Measurements from ENCODE around the gene PIGO. TPM values are rescaled to one million over a fixed set of nuclear protein-coding genes. Genes with fewer than 3 reads are reported as not detected.

PIGO gene
- total RNA-seq, 1 donor from 2014 or later, result 9.3 TPM

DNA sequence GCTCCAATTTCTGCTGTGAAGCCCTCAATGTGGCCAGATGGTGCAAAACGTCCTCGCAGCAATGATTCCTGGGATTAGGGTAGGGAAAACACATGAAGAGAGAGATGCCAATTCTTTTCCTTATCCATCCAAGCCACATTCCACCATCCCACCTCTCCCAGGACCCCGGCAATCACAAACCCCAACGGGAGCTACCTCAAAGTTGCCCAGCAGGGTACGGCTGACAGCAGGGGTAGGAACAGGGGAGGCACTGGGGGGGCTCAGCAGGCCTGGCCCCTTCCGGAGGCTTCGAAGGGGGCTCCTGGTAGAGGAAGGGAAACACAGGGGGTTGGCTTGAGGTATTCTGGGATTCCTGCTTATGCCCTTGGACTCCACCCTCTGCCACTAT is 9.9 kb upstream of the PIGO start:
- DNase-seq (ENCODE audit: low read depth, low spot score), result no peak

DNA sequence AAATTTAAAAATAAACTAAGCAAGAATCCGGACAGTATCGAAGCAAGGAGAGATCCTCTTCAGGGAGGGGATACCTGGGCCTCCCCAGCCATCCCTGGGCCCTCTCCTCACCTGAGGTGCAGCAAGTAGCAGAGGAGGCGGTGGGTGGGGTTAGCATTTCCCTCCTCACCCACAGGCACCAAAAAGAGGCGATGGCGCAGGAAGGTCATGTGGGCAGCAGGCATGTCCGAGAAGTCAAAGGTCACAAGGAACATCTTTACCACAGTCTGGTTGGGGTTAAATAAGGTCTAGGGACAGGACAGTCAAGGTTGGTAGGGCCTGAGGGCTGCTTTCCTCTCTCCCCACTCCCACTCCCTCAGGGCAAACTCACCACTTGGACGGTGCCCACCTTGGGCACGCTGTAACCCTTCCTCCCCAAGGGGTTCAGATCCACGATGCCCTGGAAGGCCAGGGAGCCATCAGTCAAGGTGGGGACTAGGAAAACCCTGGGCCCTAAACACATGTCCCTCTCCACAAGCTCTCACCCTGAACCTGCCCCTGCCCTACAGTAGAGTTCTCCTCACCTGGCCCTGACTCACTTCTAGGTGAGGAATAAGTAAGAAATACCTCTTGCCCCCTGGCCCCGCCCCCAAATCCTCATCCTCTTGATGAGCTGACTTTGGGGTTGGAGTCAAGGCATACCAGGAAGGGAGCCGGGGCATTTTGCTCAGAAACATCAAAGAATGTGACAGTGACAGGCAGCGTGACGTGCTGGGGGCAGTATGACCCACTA is 9.4 kb upstream of the PIGO start:
- DNase-seq (ENCODE audit: low read depth, low spot score), result no peak

DNA sequence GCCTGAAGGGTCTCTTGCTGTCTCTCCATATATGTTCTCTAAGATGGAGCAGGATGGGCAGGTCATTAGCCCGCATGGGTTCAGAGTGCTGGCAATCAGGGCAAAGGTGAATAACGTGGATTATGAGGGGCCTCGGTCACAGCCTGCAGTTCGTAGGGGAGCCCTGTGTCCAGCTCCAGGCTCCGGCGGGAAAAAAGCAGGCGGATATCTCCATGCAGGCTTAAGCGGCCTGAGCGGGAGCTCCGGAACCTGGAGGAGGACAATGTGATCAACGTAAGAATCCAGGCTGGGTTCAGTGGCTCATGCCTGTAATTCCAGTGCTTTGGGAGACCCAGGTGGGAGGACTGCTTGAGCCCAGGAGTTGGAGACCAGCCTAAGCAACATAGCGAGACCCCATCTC is 8.7 kb upstream of the PIGO start:
- DNase-seq (ENCODE audit: low read depth, low spot score), result no peak

DNA sequence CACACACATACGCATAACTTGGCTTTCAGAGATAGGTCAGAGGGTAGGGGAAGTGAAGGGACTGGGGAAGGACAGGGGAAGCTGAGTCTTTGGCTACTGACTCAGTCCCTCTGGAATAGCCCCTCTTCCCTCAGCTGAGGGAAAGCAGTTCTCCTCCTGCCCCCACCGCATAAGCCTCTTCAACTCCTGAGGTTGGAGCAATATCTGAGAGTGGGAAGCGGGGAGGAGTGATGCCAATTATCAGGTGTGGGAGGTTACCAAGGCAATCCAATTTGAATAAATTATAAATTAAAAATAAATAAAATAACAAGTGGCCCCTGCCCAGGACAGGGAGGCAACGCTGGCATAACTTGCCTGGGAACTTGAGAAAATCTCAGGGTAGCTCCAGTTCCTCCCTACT is 8.2 kb upstream of the PIGO start:
- no peak for DNase-seq (ENCODE audit: low read depth, low spot score)

DNA sequence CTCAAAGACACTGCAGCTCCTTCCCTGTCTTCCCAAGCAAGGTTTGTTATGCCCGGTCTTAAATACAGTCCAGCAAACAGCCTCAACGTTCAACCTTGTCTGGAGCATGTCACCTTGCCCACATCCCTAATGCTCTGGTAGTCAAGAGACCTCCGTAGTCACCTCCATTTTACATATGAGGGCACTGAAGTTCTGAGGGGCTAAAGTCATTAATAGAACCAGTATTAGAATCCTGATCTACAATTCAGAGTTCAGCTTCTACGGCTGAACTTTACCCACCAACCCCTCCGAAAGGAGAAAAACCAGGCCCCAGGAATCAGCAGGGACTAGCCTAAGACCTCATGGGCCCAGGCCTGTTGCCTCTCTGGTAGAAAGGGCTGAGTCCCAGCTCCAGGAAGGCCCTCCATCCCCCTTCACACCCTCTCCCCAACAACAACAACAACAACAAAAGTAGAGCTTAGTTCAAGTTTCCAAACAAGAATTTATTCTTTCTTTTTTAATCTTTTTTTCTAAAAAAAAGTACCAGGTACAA is 7.3 kb upstream of the PIGO start:
- no peak for DNase-seq (ENCODE audit: low read depth, low spot score)

DNA sequence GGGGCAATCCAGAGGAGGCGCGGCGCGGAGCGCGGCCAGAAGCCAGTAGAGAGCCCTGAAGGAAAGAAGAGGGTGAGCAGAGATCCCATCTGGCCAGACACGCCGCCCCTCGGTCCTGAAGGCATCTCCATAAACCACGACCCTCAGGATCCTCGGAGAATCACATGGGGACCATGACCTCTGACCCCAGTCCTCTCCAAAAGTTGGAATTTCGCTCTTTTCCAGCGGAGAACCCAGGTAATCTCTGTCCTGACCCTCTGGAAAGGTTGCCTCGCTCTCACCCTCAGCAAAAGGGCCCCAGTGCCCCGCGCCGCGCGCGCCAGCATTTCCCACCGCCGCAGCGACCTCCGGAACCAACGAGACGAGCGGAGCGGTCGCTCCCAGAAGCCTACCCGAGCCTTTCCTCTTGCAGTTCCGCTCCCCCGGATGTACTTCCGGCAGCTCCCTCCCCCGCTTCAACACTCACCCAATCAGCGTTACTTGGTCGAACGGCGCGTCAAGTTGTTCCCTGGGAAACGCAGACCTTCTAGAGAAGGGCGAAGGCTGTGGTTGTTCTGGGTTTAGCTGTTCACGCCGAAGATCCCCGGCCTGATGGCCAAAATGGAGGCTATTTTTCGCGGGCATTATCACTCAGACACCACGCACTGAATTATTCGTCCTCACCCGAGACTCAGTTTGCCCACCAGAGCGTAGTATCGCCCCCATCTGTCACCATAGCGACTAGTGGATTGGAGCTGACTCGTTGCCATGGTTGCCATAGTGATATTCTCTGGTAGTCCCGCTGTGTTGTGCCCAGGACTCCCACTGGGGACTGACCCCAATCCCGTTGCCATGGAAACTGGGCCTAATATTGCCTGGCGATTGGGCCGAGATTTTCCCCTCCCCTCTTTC is 6.6 kb upstream of the PIGO start, which contains the start of gene STOML2:
STOML2 (minus strand) TSS at position 363 of the 891 bp plus-strand sequence; CDS start at position 326, 37 bp downstream.
- peak; percentile 90 for DNase-seq (ENCODE audit: low read depth, low spot score)

DNA sequence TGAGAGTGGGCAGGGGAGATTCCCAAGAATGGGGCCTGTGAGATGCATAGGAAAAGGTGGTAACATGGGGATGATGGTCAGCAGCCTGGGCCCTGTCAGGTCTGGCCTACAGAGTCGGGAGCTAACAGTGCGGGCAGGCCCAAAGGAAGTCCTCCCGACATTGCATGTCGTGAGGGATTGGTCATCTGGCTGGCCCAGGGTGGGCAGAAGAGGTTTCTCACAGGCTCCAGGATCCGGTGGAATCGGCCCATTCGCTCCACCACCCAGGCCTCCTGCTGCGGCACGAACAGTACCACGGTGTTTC is 6.0 kb upstream of the PIGO start:
- DNase-seq (ENCODE audit: low read depth, low spot score), result no peak

DNA sequence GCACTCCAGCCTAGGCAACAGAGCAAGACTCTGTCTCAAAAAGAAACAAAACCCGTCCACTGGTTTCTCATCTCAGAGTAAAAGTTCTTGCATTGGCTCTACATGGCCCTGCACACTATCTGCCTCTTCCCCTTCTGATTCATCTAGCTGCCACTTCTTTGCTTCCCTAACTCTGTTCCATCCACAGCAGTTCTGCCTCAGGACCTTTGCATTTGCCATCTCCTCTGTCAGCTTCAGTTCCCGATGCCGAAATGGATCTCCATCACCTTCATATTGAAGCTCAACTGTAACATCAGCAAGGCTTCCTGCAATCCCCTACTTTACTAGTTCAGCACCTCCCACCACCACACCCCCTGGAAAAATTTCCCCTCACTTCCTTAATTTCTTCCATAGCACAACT is 1.2 kb upstream of the PIGO start:
- DNase-seq (ENCODE audit: low read depth, low spot score), result no peak

DNA sequence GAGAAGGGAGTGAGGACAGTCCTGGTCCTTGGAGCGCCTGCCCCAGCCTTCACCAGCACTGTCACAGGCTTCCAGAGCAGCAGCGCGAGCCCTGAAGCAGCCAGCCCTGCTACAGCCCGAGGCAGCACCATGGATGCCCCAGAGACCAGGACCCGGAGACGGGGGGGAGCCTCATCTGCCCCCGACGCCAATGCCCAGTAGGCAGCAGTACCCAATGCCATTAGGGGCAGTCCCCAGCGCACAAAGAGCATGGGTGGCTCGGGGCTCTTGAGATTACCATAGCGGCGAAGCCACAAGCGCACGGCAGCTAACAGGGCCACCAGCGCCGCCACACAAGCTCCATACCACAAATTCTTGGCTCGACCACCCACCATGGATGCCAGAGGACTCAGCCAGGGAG is 4.9 kb downstream of the PIGO start:
- no peak for DNase-seq (ENCODE audit: low read depth, low spot score)

DNA sequence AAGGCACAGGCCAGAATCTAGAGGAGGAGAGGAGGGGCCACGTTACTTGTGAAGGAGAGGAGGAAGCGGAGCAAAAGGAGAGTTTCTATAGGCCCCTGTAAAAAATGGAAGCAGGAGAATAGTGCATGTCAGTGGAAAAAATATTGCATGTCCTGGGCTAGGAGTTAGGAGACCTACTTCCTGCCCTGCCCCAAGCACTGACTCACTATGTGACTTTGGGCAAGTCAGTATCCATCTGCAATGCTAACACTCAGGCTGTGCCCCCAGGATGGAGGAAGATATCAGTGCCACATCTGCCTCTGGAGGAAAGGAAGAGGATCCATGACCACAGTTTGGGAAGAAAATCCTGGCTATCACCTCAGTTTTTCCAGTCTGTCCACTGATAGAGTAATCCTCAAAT is 7.0 kb downstream of the PIGO start:
- no peak for DNase-seq (ENCODE audit: low read depth, low spot score)

DNA sequence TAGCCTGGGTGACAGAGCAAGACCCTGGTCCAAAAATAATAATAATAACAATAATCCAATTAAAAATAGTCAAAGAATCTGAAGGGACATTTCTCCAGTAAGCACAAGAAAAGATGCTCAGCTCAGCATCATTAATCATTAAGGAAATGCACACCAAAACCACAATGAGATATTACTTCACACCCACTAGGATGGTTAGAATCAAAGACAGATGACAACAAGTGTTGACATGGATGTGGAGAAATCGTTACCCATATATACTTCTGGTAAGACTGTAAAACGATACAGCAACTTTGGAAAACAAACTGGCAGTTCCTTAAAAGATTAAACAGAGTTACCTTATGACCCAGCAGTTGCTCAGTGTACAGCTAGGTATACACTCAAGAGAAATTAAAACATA is 11.3 kb downstream of the PIGO start:
- DNase-seq (ENCODE audit: low read depth, low spot score), result no peak

DNA sequence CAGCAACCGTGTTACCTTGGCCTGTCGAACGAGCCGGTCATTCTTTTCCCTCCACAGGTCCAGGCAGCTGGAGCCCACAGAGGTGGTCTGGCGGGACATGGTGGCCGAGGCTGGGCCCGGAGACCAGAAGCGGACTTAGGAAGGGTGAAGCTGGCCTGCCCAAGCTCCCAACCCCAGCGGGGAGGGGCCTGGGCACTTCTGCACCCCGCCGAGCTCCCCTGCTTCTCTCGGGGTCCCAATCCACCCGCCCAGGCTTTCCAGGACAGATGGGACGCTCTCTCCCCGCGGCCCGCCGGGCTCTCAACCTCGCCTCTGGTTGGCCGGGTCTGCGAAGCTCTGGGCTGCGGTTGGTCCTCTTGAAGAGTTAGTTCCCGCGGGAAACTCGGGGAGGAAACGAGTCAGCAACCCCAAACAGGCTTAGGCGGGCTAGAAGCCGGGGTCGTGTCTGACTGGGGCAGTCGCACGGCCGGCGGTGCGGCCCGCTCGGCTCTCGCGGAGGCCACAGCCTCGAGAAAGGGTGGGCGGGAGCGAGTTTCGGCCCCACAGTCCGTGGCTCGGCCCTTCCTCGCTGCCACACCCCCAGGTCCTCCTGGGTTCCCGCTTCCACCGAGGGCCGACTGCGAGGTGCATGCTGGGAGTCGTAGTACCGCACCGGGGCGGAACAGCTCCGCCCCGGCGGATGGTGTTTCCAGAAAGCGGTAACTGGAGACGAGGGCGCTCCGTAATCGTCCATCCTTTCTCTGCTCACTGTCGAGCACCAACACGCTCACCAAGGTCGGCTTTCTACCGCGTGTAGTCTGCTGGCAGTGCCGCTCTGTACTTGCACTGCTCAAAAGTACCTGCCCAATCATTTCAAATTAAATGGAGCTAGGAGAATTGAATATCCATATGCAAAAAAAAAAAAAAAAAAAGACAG is 16.7 kb downstream of the PIGO start, which contains the start of gene FANCG:
FANCG (minus strand) TSS at position 517 of the 916 bp plus-strand sequence; CDS start at position 99, 418 bp downstream.
- peak; percentile 65 for DNase-seq (ENCODE audit: low read depth, low spot score)

DNA sequence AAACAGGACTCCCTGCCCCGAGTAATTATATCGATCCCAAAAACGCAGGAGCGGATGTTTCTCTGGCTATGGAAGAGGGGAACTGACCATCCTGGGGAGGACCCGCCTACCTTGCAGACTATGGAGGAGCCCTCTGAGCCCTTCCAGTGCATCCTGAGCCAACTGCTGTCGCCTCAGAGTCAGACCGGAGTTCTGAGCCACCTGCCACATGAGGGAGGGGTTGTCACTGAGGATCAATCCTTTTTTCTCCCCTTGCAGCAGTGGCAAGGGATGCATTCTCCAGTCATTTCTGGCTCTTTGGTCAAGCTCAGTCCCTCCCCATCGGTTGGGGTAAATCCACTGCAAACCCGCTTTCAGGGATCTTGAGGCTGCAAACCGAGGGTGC is 17.4 kb downstream of the PIGO start:
- no peak for DNase-seq (ENCODE audit: low read depth, low spot score)

DNA sequence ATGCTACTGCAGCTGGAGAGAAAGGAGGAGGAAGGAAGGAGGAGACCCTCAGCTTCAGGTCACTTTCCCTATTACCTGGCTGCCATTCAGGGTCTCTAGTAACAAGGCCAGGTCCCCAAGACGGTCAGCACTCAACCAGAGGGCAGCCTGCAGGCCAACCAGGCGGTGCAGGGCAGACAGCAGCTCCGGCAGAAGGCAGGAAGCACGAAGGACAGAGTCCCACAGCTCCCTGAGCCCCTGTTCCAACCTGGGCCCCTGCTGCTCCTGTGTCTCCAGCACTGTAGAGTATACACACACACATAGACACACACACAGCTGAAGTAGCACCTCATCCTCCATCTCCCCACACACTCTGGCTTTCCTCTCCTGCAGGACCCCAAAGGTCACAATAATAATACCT is 18.3 kb downstream of the PIGO start:
- DNase-seq (ENCODE audit: low read depth, low spot score), result no peak

DNA sequence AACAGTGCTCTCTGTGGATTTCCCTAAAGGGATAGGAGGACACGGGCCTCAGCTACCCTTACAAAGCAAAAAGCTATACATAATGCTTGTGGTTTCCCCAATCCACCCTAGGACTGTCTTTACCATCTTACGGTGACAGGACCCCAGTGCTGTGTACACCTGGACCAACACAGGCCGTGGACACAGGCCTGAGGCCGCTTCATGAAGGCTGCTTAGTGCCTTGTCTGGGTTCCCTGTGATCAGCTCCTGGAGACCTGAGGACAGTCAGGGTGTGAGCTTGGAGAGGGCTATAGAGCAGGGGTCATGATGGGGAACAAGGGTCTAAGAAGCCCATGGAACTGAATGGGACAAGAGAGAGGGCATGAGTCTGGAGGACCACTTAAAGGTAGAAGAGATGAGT is 19.5 kb downstream of the PIGO start:
- no peak for DNase-seq (ENCODE audit: low read depth, low spot score)

DNA sequence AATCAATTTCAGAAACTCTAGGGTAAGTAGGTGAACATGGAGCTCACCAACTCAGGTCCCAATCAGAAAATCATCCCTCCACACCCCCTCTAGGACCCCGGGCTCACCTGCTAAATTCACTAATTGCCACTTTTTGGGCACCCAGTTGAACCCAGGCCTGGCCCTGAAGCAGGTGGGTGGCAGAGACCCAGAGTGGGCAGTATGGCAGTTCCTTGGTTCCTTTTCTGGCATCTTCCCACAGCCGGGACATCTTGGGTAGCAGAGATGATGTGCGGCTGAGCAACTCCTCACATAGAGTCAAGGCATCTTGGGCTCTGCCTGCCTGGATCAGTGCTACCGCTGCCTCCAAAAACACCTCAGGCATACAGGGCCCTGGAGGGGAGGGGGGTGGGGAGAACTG is 21.0 kb downstream of the PIGO start:
- DNase-seq (ENCODE audit: low read depth, low spot score), result no peak

DNA sequence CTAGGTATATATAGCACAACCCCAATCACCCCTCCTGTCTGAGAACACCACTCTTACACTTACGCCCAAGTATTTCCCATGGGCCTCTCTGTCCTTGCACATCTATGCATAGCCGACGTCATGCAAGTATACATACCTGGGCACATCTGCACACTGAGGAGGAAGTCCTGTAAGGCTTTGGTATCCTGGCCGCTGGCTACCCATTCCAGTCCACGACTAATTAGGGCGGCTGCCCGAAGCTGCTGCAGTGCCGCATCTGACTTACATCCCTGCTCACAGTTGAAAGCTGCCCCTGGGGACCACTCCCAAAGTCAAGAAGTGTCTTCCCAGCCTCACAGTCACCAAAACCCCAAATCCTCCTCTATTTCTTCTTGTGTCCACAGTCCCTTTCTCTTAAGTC is 21.6 kb downstream of the PIGO start:
- no peak for DNase-seq (ENCODE audit: low read depth, low spot score)

DNA sequence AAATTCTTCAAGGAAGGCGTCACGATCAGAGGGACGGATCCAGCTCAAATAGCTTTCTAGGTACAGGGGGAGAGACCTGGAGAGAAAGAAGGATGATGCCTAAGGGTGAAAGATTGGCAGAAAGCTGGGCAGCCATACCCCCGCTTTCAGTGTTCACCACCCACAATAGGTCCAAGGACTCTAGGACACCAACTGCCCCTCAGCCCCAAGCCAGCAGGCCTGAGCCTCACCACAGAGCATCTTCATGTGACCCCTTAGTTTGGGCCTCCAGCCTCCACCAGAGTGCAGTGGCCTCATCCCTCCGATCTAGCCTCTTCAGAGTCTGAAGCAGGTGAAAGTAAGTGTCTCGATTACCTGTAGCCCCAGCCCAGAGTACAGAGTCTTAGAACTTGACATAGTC is 22.2 kb downstream of the PIGO start:
- no peak for DNase-seq (ENCODE audit: low read depth, low spot score)

DNA sequence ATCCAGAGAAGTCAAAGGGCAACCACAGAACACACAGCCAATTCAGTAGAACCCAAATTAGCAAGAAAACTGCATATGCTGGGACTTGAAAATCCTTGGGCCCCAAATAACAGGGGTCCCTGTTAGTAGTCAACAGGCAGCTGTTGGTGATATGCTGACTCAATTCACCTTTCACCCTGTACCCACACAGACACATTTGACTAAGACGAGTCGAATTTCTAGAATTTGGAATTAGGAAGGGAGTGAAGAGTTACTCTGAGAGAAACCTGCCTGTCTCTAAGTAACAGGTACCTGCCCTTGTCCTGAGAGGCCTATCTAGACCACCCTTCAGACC is 23.1 kb downstream of the PIGO start:
- DNase-seq (ENCODE audit: low read depth, low spot score), result no peak

DNA sequence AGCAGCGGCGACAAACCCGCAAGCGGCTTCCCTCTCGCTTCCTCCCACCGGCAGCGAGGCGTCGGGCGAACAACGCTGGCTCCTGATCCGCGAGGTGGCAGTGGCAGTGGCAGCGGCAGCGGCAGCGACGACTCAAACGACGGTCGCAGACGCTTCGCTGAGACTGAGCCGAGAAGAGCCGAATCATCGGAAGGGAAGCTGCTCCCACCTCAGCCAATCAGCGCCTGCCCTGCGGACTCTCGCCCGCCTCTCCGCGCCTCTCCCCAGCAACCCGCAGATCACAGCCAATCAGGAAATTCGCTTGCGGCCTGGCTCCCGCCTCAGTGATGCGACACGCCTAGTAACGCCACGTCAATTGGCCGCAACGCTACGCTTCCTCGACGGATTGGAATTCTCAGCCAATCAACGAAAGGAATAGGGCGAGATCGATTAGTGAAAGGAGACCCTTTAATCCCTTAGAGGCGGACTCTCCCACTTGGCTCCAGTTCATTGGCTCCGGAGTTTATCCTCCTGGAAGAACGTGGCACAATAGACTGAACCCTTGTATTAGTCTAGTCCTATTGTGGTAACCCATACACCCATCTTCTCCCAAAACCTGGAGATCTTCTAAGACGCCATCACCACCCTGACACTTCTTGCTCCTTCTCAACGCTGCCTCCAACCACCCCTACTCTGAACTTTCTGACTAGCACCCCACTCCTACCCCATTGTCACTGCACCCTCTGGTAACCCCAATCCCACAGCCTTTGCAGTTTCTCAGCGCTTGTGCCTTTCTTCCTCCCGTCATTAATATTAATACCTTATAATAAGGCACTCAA is 23.7 kb downstream of the PIGO start, which contains the start of gene VCP:
VCP (minus strand) TSS at position 165 of the 818 bp plus-strand sequence. CDS start 272 bp downstream, outside the sequence.
- DNase-seq (ENCODE audit: low read depth, low spot score), result peak; percentile 98
